Measurements from ENCODE around the gene KRTAP5-2.
"Not testable (repeated sequence)": the region's sequence is repeated elsewhere in the genome, so short reads cannot be mapped to it uniquely, and the experiment has no call there.

Gene KRTAP5-2

DNA sequence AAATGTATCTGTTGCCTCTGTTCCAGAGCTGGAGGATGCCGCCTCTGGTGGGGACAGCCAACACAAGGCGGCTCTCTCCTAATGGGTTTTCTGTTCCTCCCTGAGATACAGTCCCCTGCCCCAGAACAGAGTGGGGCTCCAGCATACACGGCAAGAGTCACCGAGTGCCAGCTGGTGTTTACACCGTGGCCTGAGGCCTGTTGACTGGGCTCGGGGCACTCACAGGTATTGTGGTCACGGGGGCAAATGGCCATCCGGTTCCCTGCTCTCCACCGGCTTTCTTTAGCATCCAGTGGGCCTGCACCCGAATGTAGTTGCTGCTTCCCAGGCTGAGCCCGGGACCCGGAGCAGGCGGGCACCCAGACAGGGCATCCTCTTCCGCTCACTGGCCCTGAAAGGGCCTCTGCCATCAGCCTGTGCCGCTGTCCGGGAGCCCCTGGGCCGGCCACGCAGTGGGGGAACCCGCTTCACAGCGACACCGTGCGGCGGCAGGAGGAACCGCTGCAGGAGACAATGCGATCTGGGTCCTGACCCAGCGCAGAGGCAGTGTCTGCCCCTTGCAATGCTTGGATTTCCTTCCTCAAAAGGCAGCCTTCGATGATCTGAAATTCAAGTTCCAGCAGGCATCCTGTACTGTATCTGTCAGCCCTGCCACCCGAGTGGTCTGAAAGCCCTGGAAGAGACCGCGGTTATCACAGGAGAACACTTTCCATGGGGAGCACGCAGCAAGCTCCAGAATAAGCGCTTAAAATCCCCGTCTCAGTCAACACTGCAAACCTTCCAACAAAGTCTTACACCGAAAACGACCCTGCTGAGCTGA, 30.6 kb upstream of the KRTAP5-2 start:
- DNase-seq (ENCODE audit: low read depth in 2 of 2), result peak; percentile 20 to 37

- DNase-seq (ENCODE audit: low read depth in 2 of 2), result no peak
Observed at GRCh38 chr11:1625541-1625940, 27.4 kb upstream of the KRTAP5-2 start.

GRCh38 chr11:1624621-1625020, 26.5 kb upstream of the KRTAP5-2 start:
- DNase-seq (ENCODE audit: low read depth in 2 of 2), result no peak

DNA sequence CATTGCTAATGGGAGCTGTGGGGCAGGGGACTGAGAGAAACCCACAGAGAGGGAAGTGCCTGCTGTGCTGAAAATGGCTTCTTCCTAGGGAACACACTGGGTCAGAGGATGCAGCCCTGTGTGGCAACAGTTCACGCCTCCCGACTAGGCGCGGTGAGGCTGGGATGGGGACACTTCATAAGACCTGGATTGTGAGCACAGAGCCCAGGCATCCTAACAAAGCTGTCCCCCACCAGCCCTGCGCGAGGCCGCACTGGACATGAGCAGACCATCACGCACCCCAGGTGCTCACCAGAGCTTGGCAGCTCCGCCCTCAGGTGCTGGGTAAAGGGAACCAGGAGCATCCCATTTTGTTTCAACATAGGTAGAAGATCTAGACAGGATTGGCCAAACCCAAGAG, 25.6 kb upstream of the KRTAP5-2 start:
- no peak for DNase-seq (ENCODE audit: low read depth in 2 of 2)

DNA sequence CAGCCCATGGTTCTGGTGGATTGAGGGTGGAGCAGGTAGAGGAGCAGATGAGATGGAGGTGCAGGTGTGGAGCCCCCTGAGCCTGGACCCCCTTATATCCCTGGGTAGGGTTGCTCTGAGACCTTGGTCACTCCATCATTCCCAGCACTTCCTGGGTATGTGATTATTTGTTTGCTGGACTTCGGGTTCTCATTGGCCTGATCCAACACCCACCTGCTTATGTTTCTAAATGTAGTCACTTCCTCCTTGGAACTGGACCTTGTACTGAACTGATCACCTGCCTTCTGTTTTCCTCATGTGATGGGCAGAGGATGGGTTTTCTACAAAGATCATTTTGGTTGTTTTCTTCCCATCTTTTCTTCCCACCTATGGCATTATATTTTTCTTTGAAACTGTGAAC, 24.0 kb upstream of the KRTAP5-2 start, which contains the start of gene KRTAP5-4:
KRTAP5-4 (minus strand) TSS at position 53 of the 400 bp plus-strand sequence; CDS start at position 8, 45 bp downstream.
- DNase-seq (ENCODE audit: low read depth in 2 of 2), result no peak

- no peak for DNase-seq (ENCODE audit: low read depth in 2 of 2)
Observed at GRCh38 chr11:1619449-1619848, 21.4 kb upstream of the KRTAP5-2 start.

GRCh38 chr11:1618231-1618630, 20.1 kb upstream of the KRTAP5-2 start:
- no peak for DNase-seq (ENCODE audit: low read depth in 2 of 2)

- DNase-seq (ENCODE audit: low read depth in 2 of 2), result no peak
Observed at GRCh38 chr11:1608363-1608762, 10.3 kb upstream of the KRTAP5-2 start, which contains the start of gene KRTAP5-3. TSS of gene KRTAP5-3 (minus strand) at chr11:1608463. CDS start at chr11:1608385, 78 bp downstream.

- DNase-seq (ENCODE audit: low read depth in 2 of 2), result not testable (repeated sequence)
Observed at GRCh38 chr11:1607901-1608300, 9.8 kb upstream of the KRTAP5-2 start.

DNA sequence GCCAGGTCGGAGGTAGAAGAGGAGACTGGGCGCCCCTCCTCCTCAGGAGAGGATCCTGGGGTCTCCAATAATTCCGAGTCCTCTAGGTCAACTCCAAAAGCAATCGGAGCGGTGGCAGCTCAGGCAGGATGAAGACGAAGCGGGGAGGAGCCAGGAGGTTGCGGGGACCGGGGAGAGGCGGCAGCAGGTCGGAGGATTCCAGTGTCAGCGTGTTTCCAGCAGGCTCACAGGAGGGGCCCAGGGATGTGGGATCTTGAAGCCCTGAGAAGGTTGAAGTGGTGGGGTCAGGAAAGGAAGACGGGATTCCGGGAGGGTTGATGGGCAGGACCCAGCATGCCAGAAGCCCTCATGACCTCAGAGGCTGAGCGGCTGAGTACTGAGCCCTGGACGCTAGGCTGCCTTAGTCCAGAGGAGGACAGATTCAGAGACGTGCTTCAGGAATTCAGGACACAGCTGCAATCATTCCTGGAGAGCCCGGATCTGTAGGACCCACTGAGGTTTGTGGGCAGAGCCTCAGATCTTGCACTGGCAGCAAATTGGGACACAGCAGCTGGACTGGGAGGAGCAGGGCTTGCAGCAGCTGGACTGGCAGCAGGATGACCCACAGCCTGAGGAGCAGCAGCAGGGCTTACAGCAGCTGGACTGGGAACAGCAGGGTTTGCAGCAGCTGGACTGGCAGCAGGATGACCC, 9.2 kb upstream of the KRTAP5-2 start:
- DNase-seq (ENCODE audit: low read depth in 2 of 2), result not testable (repeated sequence)

GRCh38 chr11:1605923-1606322, 7.8 kb upstream of the KRTAP5-2 start:
- not testable (repeated sequence) for DNase-seq (ENCODE audit: low read depth in 2 of 2)

DNA sequence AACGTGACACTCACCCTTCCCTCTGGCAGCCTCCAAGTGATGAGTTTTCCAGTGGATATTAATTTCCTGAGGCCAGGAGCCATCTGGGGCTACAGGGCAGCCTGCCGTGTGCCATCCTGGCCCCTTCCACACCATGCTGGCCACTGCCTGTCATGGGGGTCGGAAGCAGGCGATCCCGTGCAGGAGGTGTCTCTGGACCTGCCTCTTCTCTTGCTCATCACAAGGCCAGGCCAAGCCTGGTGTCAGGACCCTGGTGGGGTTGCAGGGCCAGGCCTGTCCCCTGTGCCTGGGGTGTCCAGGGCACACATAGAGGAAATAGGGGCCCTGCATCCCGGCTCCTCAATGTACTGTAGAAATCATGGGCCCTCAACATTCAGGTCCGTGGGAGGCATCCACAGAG, 6.6 kb upstream of the KRTAP5-2 start:
- DNase-seq (ENCODE audit: low read depth in 2 of 2), result no peak

- no peak for DNase-seq (ENCODE audit: low read depth in 2 of 2)
Observed at GRCh38 chr11:1604181-1604580, 6.1 kb upstream of the KRTAP5-2 start.

- DNase-seq (ENCODE audit: low read depth in 2 of 2), result no peak
Observed at GRCh38 chr11:1603629-1604028, 5.5 kb upstream of the KRTAP5-2 start.

DNA sequence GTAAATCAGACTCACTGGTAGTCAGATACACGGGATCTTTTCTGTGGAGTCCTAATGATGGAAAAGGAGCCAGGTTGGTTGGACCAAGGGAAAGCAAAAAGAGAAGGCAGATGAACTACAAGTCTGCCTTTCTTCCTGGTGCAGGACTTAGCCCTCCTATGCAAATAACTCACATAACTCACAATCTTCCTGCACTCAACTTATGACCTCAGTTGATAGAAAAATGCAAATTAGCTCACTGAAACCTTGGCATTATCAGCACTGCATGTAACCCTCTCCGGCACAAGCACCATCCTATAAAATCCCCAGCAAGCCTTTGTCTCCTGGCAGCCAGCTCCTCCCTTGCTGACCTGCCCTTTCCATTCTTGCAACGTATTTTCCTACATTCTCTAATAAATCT, 3.6 kb upstream of the KRTAP5-2 start:
- not testable (repeated sequence) for DNase-seq (ENCODE audit: low read depth in 2 of 2)

GRCh38 chr11:1600626-1601025, 2.5 kb upstream of the KRTAP5-2 start:
- no peak for DNase-seq (ENCODE audit: low read depth in 2 of 2)

DNA sequence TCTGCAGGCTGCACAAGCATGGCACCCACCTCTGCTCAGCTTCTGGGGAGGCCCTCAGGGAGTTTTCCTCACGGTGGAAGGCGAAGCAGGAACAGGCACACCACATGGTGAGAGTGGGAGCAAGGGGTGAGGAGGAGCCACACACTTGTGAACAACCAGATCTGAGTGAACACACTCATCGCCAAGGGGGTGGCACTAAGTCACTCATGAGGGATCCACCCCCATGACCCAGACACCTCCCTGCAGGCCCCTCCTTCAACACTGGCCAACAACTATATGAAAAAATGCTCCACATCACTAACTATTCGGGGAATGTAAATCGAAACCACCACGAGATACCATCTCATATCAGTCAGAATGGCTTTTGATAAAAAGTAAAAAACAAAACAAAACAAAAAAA, 722 bp upstream of the KRTAP5-2 start:
- no peak for DNase-seq (ENCODE audit: low read depth in 2 of 2)

DNA sequence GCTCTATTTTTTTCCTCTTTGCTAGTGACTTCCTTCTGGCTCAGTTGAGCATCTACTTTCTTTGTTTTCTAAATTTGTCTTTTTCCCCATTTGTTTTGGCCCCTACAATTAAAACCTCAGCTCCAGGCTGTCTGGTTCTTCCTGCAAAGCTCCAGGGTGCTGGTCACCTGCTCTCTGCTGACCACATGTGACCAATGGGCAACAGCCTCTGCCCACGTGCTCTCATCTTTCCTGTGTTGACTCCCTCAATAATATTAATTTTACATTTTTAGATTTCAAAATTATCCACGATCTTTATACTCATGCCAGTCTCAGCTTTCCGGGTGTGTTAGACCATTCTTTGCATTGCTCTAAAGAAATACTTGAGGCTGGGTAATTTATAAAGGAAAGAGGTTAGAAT, 312 bp upstream of the KRTAP5-2 start:
- DNase-seq (ENCODE audit: low read depth in 2 of 2), result not testable (repeated sequence)

GRCh38 chr11:1597331-1597993, 632 bp downstream of the KRTAP5-2 start:
- DNase-seq (ENCODE audit: low read depth in 2 of 2), result no peak

DNA sequence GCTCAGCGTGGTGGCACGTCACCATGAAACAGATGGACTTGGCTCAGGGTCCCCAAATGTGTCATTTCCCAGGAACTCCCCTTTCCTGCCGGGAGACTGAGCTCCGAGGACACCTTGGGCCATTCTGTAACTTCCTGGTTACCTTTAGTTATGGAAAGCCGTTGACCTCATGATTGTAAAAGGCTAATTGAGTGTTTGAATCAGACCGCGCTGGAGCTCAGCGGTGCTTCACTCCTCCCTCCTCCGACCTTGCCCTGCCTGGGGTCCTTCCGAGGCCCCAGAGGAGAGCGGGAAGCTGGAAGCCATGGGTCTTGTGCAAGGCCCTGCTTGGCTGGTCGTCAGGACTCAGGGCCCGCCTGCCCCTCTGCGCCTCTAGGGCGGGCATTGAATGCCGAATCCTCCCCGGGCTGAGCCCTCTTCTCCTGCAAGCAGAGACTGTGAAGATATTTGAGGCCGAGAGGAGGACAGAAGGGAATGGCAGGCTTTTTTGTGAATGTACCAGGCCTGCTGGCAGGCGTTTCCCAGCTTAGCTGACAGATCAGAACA, 1.4 kb downstream of the KRTAP5-2 start:
- DNase-seq (ENCODE audit: low read depth in 2 of 2), result not testable (repeated sequence)

DNA sequence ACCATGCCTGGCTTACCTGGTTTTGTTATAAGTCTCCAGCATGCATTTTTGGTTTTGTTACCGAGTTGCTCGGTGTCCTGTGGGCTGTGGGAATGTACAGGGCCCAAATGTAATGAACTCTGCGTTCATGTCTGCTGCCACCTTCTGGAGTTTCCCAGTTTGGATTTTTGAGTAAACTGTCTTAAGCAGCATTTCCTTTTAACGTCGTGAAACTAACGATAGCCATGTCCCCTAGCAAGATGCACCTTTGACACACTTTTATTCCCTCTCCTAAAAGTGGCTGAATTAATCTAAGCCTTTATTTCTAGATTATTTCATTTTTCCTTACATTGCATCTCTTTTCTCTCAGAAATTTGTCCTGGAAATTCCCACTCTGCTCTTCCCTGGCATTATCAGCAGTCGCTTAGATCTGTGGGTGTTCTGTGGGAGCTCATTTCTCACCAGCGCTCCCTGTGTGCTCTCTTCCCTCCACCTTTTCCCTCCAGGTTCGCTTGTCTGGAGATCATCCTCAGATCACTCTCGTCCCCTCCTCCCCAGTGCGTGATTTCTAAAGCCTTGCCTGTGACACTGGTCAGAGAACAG, 2.0 kb downstream of the KRTAP5-2 start:
- not testable (repeated sequence) for DNase-seq (ENCODE audit: low read depth in 2 of 2)

DNA sequence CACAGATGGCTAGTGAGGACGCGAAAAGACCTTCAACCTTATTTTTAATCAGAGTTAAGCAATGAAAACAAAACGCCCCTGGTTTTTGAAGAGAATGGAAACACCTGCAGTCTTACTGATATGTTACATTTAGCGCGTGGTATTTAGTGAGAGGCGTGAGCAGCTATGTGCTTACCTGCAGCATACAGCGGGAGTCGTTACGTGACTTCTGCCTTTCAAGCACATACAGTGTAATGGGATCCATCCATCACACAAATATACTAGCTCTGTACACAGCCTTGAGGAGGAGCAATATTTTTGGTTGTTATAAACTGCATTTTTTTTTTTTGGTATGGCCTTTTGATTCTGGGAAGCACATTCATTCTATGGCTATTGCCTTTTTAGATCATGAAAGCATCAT, 5.5 kb downstream of the KRTAP5-2 start:
- DNase-seq (ENCODE audit: low read depth in 2 of 2), result no peak
